Mucosa of rectum (tissue), 2 donors: ENCODE measurements around the gene L2HGDH.
"Not testable (repeated sequence)": the region's sequence is repeated elsewhere in the genome, so short reads cannot be mapped to it uniquely, and the experiment has no call there.

ENCODE experiments used
- H3K27ac ChIP-seq, 2 donors: one replicate each; pipeline ENCODE4 v1.7.0; 2013; ENCODE audit warnings: inconsistent platforms in 2 of 2, low read depth in 2 of 2, low read length in 2 of 2
- H3K27me3 ChIP-seq, 2 donors: one replicate each; pipeline ENCODE4 v1.7.0; 2013; ENCODE audit warnings: low read length in 2 of 2; ENCODE audit not compliant: control insufficient read depth in 2 of 2, insufficient read depth in 2 of 2
- H3K36me3 ChIP-seq, 2 donors: one replicate each; pipeline ENCODE4 v1.7.0; 2013; ENCODE audit warnings: low read length in 2 of 2; ENCODE audit not compliant: control insufficient read depth in 2 of 2, insufficient read depth in 2 of 2
- H3K4me1 ChIP-seq, 2 donors: one replicate each; pipeline ENCODE4 v1.7.0; 2013; ENCODE audit warnings: low read length in 2 of 2, mild to moderate bottlenecking in 1 of 2; ENCODE audit not compliant: control insufficient read depth in 2 of 2, insufficient read depth in 2 of 2
- H3K4me3 ChIP-seq, 2 donors: one replicate each; pipeline ENCODE4 v1.7.0; 2013; ENCODE audit warnings: low read length in 2 of 2
- H3K9ac ChIP-seq, 2 donors: one replicate each; pipeline ENCODE4 v1.7.0; 2013; ENCODE audit warnings: low read length in 2 of 2, low read depth in 1 of 2, mild to moderate bottlenecking in 1 of 2
- H3K9me3 ChIP-seq, 2 donors: one replicate each; pipeline ENCODE4 v1.7.0; 2013; ENCODE audit warnings: low read length in 2 of 2; ENCODE audit not compliant: control insufficient read depth in 2 of 2
- donor health status: healthy.
- donor health status: Normal muscosa, but diverticular disease.

L2HGDH gene

GRCh38 chr14:50321009-50321660 lies 9.1 kb upstream of the L2HGDH start:
- peak overlapping the region in 1 of 2 donors; percentile 18 for H3K9ac ChIP-seq
- no peaks in the 10 kb centered on the region for H3K9me3 ChIP-seq
- H3K4me3 ChIP-seq: peak overlapping the region; percentile 33 to 58
- peak overlapping the region; percentile 54 to 74 for H3K27ac ChIP-seq
- H3K27me3 ChIP-seq: no peaks in the 10 kb centered on the region
- H3K4me1 ChIP-seq: peaks cover 8% of the 10 kb centered on the region in 2 donors
- peaks cover 6 to 11% of the 10 kb centered on the region in 2 donors for H3K36me3 ChIP-seq

- peaks cover 6 to 11% of the 10 kb centered on the region in 2 donors for H3K36me3 ChIP-seq
- H3K27ac ChIP-seq: peak overlapping the region in 1 of 2 donors; percentile 17
- H3K9me3 ChIP-seq: no peaks in the 10 kb centered on the region
- H3K27me3 ChIP-seq: no peaks in the 10 kb centered on the region
- H3K9ac ChIP-seq: no peak overlapping the region
- H3K4me3 ChIP-seq: no peak overlapping the region
- peaks cover 8% of the 10 kb centered on the region in 2 donors for H3K4me1 ChIP-seq
These were observed 8.3 kb upstream of the L2HGDH start for GRCh38 chr14:50320283-50320682.

- H3K4me1 ChIP-seq: peaks cover 8% of the 10 kb centered on the region in 2 donors
- no peak overlapping the region for H3K27ac ChIP-seq
- H3K36me3 ChIP-seq: peaks cover 6 to 11% of the 10 kb centered on the region in 2 donors
- H3K4me3 ChIP-seq: no peak overlapping the region
- no peaks in the 10 kb centered on the region for H3K27me3 ChIP-seq
- no peaks in the 10 kb centered on the region for H3K9me3 ChIP-seq
- no peak overlapping the region for H3K9ac ChIP-seq
These were observed 7.7 kb upstream of the L2HGDH start for GRCh38 chr14:50319721-50320120.

GRCh38 chr14:50319293-50319692 lies 7.3 kb upstream of the L2HGDH start:
- H3K27ac ChIP-seq: no peak overlapping the region
- H3K9ac ChIP-seq: no peak overlapping the region
- H3K9me3 ChIP-seq: no peaks in the 10 kb centered on the region
- H3K36me3 ChIP-seq: peaks cover 6 to 8% of the 10 kb centered on the region in 2 donors
- H3K4me1 ChIP-seq: peaks cover 8% of the 10 kb centered on the region in 2 donors
- no peak overlapping the region for H3K4me3 ChIP-seq
- H3K27me3 ChIP-seq: no peaks in the 10 kb centered on the region

GRCh38 chr14:50318031-50318626 lies 6.1 kb upstream of the L2HGDH start:
- Histone ChIP-seq H3K36me3 (peaks cover 0 to 5% of the 10 kb centered on the region in 2 donors), H3K9ac (no peak overlapping the region), H3K9me3 (no peaks in the 10 kb centered on the region), H3K27me3 (no peaks in the 10 kb centered on the region), H3K4me3 (no peak overlapping the region), H3K27ac (no peak overlapping the region), H3K4me1 (peaks cover 12 to 13% of the 10 kb centered on the region in 2 donors)

- not testable (repeated sequence) for H3K4me3 ChIP-seq, H3K27me3 ChIP-seq, H3K9ac ChIP-seq, H3K27ac ChIP-seq, H3K36me3 ChIP-seq, H3K9me3 ChIP-seq
- H3K4me1 ChIP-seq: peaks cover 17% of the 10 kb centered on the region in 2 donors
These were observed 2.1 kb upstream of the L2HGDH start for GRCh38 chr14:50314098-50314497.

GRCh38 chr14:50312734-50313054 lies 665 bp upstream of the L2HGDH start:
- Histone ChIP-seq H3K4me1 (peaks cover 17% of the 10 kb centered on the region in 2 donors), H3K27me3 (no peaks in the 10 kb centered on the region), H3K4me3 (peak overlapping the region; percentile 95 to 97), H3K27ac (peak overlapping the region; percentile 94 to 97), H3K9ac (peak overlapping the region; percentile 75 to 92), H3K36me3 (no peaks in the 10 kb centered on the region), H3K9me3 (no peaks in the 10 kb centered on the region)

- Histone ChIP-seq H3K9me3 (no peaks in the 10 kb centered on the region), H3K27ac (peak overlapping the region; percentile 94 to 97), H3K4me3 (peak overlapping the region; percentile 95 to 97), H3K4me1 (peaks cover 17% of the 10 kb centered on the region in 2 donors), H3K27me3 (no peaks in the 10 kb centered on the region), H3K36me3 (no peaks in the 10 kb centered on the region), H3K9ac (peak overlapping the region; percentile 86 to 92)
These were observed 575 bp downstream of the L2HGDH start for GRCh38 chr14:50311337-50311971.

DNA sequence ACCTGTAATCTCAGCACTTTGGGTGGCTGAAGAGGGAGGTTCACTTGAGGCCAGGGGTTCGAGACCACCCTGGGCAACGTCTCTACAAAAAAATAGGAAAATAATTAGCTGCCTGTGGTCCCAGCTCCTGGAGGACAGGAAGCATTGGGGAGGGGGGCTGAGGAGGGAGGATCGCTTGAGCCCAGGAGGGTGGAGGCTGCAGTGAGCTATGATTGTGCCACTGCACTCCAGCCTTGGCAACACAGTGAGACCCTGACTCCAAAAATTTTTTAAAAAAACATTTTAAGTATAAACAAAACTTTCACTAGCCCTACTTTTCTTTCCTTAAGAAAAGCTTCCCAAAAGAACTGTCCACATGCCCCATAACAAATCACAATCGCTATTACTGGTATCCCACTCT lies 1.6 kb downstream of the L2HGDH start:
- peaks cover 17% of the 10 kb centered on the region in 2 donors for H3K4me1 ChIP-seq
- H3K9ac ChIP-seq: no peak overlapping the region
- H3K36me3 ChIP-seq: no peaks in the 10 kb centered on the region
- H3K9me3 ChIP-seq: no peaks in the 10 kb centered on the region
- no peak overlapping the region for H3K27ac ChIP-seq
- H3K27me3 ChIP-seq: no peaks in the 10 kb centered on the region
- H3K4me3 ChIP-seq: no peak overlapping the region

DNA sequence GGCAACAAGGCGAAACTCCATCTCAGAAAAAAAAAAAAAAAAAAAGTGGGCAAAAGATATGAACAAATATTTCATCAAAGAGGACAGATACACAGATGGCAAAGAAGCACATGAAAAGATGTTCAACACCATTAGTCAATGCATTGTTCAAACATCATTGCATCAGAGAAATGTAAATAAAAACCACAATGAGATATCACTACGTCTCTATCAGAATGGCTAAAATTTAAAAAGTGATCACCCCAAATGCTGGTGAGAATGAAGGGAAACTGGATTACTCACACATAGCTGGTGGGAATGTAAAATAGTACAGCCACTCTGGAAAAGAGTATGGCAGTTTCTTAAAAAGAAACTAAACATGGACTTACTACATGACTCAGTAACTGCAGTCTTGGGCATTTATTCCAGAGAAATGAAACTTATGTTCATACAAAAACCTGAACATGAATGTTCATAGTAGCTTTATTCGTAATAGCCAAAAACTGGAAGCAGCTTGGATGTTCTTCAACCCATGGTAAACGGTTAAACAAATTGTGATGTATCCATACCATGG lies 3.6 kb downstream of the L2HGDH start:
- Histone ChIP-seq H3K27me3 (no peaks in the 10 kb centered on the region), H3K9ac (no peak overlapping the region), H3K4me3 (no peak overlapping the region), H3K4me1 (peaks cover 16% of the 10 kb centered on the region in 2 donors), H3K36me3 (no peaks in the 10 kb centered on the region), H3K27ac (no peak overlapping the region), H3K9me3 (no peaks in the 10 kb centered on the region)
